Measurements from ENCODE around the gene MAOA. TPM values are rescaled to one million over a fixed set of nuclear protein-coding genes. Genes with fewer than 3 reads are reported as not detected.
A peak's percentile ranks its signal among the peaks of the same experiment; 100 is the strongest.
"Not testable (repeated sequence)": the region's sequence is repeated elsewhere in the genome, so short reads cannot be mapped to it uniquely, and the experiment has no call there.

The MAOA gene
- 0.19 TPM for polyA plus RNA-seq (2013, experiment 1 of 2; ENCODE audit: insufficient read length)
- polyA plus RNA-seq (2013, experiment 2 of 2; ENCODE audit: insufficient read length): 0.22 TPM

- DNase-seq: no peak
These were observed at the start of gene MAOA for GRCh38 chrX:43656005-43656494. MAOA (plus strand) TSS chrX:43656299; CDS start chrX:43656342, 43 bp downstream.

- no peak for DNase-seq
These were observed 43.7 kb upstream of the MAOA start for GRCh38 chrX:43612400-43612799.

DNA sequence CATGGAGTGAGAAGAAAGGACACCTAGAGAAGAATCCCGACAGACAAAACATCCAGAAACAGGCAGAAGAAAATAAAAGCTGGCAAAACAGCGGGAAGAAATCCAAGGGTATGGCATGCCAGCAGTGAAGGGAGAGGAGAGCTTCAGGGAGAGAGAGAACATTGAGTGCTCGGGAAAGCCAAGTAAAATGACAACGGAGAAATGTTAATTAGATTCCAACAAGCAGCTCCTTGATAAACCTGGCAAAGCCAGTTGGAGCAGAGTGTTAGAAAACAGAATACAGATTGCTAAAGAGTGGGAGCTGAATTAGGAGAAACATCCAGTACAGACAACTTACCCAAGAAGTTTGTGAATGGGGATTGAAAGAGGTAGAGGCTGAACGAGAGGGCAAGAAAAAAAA lies 40.4 kb upstream of the MAOA start:
- DNase-seq: no peak

- DNase-seq: no peak
These were observed 37.5 kb upstream of the MAOA start for GRCh38 chrX:43618366-43619205.

DNA sequence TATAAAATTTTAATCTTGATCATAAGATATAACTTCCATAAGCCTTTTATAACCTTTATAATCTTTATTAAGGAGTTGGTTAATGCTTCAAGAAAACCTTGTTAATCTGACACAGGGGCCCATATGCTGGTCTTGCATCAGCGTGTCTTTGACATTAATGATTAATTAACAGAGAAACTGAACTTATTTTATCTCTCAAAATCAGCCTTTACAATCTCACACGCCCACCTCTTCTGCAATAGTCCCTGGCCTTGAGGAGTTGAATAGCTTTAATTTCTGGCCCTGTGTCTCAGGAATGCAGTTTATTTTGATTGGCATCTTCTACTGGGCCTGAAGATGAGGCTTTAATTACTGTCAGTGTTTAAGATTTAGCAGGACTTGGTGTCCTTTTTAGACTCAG lies 36.2 kb upstream of the MAOA start:
- not testable (repeated sequence) for DNase-seq

GRCh38 chrX:43627147-43627546 lies 29.0 kb upstream of the MAOA start:
- no peak for DNase-seq

DNA sequence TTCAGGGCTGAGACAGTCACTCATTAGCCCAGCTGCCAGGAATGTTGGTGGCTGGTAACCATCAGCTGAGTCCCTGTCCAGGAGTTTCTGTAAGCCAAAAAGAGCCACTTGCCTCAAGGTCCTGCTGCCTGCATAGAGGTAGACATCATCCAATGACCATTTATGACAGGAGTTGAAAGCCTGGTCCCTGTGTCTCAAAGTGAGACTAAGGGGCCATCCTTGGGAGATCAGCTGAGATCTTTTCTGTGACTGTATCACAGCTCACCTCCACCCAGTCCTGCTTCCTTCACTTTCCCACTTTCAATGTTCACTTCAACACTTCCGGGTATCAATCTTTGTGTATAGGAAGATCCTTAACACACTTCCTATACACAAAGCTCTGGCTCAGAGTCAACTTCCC lies 28.4 kb upstream of the MAOA start:
- DNase-seq: no peak

- no peak for DNase-seq
These were observed 26.9 kb upstream of the MAOA start for GRCh38 chrX:43629229-43629628.

DNA sequence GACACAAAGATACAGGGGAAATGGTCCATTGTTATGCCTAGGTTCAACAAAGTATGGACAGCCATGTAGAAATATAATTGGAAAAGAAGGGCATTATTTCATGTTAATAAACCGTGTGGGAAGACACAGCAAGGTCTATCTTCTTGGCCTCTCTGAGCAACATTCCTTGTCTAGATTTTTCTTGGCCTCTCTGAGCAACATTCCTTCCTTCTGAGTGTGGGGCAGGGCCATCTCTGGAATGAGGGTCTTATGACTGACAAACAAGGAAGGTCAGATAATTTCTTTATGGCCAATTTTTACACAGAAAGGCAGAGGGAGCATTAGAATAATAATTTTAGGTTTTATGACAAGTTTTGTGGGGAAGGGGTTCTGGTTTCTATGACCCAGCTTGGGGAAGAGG lies 24.3 kb upstream of the MAOA start:
- no peak for DNase-seq

GRCh38 chrX:43633081-43633480 lies 23.0 kb upstream of the MAOA start:
- no peak for DNase-seq

GRCh38 chrX:43633757-43634156 lies 22.3 kb upstream of the MAOA start:
- no peak for DNase-seq

DNA sequence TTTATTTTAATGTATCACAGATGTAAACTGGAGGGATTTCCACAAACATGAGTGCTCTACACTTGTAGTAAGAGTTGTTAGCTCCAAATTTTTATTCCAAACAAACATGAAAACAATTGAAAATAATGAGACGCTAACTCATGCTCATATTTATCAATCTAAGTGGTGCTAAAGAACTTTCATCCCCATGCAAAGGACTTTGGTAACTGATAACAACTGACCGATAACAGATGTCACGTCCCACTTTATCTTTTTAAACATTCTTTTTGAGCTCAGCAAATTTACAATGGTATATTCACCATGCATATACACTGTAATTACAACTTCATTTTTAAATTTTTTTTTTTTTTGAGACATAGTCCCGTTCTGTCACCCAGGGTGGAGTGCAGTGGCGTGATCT lies 15.6 kb upstream of the MAOA start:
- DNase-seq: no peak

DNA sequence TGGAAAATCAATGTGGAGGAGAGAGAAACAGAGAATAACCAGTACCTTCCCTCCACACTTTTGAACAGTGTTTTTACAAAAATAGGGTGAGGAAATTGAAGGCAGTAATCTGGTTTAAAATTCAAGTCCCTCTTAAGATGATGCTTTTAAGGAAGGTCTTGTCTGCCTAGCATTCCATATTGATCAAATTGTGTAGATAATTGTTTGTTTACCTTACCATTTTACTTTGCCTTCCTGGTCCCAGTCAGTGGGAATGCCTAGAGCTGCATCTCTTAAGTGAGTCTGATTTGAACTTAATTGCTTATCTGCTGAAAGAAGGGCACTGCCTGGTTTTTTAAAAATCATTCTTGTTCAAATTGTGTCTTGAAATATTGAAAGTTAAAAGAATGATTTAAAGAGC lies 14.4 kb upstream of the MAOA start:
- no peak for DNase-seq

- no peak for DNase-seq
These were observed 12.9 kb upstream of the MAOA start for GRCh38 chrX:43643201-43643600.

DNA sequence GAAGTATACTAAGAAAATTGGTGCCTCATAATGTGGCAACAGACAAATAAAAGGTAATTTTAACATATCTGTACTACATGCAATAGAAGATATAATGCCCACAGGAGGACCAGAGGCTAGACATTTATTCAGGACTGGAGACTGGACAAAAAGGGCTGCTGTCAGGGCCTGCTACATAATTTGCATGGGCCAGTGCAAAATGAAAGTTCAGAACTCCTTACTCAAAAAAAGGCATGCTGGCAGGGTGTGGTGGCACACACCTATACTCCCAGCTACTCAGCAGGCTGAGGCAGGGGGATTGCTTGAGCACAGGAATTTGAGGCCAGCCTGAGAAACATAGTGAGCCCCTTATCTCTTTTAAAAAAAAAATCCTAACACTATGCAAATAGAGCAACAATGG lies 12.4 kb upstream of the MAOA start:
- no peak for DNase-seq

DNA sequence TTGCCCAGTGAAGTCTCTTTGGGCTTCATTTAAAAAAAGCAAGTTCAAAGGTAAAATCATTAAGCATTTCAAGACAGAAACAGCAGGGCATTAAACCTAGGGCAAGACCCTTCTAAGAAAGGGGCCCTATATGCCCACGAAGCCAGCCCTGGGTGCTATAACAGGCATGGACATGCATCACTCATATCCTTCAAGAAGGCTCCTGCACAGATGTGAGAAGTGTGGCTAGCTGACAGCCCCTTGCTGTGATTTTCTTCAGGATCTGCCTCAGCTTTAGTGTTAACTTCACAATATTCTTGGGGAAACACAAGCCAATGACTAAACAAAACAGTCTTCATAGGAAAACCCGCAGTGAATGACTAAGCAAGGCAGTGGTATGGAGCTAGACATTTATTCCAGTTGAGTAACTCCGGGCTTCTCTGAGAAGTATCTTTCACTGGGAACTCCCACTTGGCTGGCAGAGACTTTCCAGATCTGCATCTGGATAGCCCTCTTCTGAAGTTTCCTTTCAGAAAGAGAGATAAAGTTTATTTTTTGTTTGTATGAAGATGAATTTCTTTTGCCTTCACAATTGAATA lies 11.9 kb upstream of the MAOA start:
- peak; percentile 60 for DNase-seq

DNA sequence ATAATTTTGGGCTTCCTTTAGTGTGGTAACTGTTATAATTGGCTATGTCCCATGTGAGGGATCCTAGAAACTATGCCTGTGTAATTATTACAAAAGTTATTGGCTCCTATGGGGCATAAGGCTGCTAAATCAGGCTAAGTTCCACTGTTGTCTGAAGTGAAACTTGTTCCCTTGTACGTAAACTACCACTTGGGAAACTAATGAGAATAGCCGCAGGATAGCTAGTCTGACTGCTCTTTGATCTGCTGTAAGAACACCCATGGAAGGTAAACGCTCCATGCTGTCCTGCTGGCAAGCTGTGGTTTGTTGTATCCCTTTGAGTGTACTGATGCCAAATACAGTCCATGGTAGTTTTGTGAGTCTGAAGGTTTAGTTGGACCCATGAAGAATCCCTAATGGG lies 9.3 kb upstream of the MAOA start:
- DNase-seq: no peak

DNA sequence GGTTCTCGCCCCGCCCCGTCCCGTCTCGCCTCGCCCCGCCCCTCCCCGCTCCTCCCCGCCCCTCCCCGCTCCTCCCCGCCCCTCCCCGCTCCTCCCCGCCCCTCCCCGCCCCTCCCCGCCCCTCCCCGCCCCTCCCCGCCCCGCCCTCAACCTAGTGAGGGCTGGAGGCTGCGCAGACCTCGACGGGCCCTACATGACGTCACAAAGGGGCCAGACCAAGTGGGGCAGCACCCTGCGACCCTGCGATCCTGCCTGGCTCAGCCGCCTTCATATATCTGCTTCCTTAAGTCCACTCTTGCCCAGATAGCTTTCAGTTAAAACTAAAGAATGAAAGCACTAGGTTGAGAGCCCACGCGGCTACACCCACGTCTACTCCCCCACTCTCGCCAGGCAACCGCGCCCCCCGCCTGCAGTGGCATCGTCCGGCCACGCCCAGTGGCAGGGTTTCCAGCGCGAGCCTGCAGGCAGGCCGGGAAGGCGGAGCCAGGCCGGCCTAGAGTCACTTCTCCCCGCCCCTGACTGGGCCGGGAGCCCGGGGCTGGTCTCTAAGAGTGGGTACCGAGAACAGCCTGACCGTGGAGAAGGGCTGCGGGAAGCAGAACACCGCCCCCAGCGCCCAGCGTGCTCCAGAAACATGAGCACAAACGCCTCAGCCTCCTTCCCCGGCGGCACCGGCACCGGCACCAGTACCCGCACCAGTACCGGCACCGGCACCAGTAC lies 1.5 kb upstream of the MAOA start:
- DNase-seq: peak; percentile 91

GRCh38 chrX:43655151-43656004 lies 721 bp upstream of the MAOA start:
- peak; percentile 8 for DNase-seq

GRCh38 chrX:43657671-43658070 lies 1.6 kb downstream of the MAOA start:
- no peak for DNase-seq

GRCh38 chrX:43661521-43662240 lies 5.6 kb downstream of the MAOA start:
- peak; percentile 0 for DNase-seq

GRCh38 chrX:43663173-43663572 lies 7.1 kb downstream of the MAOA start:
- DNase-seq: no peak
